HG03378 (cell line): Measurements from ENCODE around the gene PLCD1.
A peak's percentile ranks its signal among the peaks of the same experiment; 100 is the strongest.
"Not testable (repeated sequence)": the region's sequence is repeated elsewhere in the genome, so short reads cannot be mapped to it uniquely, and the experiment has no call there.

Experiments used
- ATAC-seq: cut with Tn5 transposase; IDR thresholded peaks from one replicate; pipeline ENCODE4 v1.9.1; 2021; ENCODE audit warnings: mild to moderate bottlenecking, moderate library complexity; ENCODE audit not compliant: unreplicated experiment

Gene PLCD1

GRCh38 chr3:38029400-38030125, at the start of gene PLCD1:
Gene PLCD1, minus strand, starts transcription at chr3:38029642. Its CDS starts 103 bp downstream, at chr3:38029539.
- no peak for ATAC-seq

DNA sequence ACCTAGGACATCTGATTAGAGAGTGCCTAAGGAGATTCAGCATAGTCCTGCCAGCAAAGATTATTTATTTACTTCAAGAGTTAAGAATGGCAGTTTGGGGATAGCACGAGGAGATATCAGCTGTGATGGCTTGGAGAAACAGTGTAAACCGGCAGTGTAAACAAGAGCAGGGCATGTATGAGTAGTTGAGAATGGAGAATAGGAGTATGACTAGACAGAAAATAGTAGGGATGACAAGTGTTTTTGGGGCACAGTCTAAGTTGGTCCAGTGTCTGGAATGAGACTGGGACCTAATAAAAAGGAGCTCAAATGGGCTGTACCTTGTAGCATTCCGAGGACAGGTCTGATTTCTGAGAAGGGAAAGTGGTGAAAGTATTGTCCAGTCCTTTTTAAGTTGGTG, 47.6 kb upstream of the PLCD1 start:
- ATAC-seq, result not testable (repeated sequence)

GRCh38 chr3:38070013-38070412, 40.6 kb upstream of the PLCD1 start:
- no peak for ATAC-seq

DNA sequence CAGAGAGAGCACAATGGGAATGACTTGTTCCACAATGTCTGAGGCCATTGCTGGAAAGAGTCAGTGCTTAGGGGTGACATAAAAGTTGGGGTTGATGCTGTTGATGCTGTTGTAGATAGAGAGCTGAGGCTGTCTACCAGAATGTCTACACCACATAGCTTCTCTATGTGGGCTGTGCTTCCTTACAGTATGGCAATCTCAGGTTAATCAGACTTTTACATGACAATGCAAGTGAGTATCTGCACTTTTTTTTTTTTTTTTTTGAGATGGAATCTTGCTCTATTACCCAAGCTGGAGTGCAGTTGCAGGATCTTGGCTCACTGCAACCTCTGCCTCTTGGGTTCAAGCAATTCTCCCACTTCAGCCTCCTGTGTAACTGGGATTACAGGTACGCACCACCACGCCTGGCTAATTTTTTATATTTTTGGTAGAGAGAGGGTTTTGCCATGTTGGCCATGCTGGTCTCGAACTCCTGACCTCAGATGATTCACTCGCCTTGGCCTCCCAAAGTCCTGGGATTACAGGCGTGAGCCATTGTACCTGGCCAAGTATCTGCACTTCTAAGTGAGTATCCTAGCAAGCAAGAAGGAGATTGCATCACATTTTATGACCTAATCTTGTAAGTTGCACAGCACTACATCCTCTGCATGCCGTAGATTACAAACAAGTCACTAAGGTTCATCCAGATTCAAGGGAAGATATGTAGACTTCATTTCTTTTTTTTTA, 38.2 kb upstream of the PLCD1 start:
- ATAC-seq, result no peak

DNA sequence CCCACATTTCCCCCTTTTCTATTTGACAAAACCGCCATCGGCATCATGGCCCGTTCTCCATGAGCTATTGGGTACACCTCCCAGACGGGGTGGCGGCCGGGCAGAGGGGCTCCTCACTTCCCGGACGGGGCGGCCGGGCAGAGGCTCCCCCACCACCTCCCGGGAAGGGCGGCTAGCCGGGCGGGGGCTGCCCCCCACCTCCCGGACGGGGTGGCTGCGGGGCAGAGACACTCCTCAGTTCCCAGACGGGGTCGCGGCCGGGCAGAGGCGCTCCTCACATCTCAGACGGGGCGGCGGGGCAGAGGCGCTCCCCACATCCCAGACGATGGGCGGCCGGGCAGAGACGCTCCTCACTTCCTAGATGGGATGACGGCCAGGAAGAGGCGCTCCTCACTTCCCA, 35.0 kb upstream of the PLCD1 start:
- not testable (repeated sequence) for ATAC-seq

- no peak for ATAC-seq
These were observed 33.4 kb upstream of the PLCD1 start for GRCh38 chr3:38062809-38063208.

DNA sequence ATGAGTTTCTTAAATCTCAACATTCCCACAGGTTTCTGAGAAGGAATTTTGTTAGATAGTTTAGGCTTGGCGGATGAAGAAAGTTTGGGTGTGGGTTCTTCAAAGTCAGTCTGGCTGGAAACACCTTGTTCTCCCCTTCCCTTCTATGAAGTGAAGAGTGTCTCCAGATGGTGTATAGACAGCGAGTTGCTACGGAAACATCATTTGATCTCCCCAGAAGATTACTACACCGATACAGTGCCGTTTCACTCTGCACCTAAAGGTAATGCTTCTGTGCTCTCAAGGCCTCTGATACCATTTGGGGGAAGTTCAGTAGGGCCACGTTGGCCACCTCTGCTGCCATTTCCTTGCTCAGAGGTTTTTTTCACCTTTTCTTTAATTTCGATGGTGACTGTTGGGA, 30.1 kb upstream of the PLCD1 start:
- ATAC-seq, result no peak

GRCh38 chr3:38059148-38059547, 29.7 kb upstream of the PLCD1 start:
- no peak for ATAC-seq

DNA sequence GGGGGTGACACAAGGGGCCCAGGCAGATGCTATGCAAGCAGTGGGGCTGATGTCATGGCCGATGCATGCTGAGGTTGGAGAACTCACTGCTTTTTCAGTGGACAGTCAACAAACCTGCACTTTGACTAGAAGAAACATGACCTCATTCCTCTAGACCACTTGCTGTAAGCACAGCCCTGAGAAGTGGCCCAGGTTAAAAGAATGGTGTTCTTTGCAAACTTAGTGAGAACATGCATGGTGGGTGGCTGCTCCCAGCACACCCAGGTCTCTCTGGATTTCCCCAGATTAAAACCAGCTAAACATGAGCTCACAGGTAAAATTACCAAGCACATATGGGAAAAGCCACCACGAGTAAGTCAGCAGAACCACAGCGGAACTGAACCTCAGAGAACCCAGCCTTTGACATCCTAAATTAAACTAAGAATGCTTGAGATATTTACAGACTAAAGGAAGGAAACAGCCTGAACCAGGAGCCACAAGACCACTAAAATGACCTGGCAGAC, 25.1 kb upstream of the PLCD1 start:
- no peak for ATAC-seq

DNA sequence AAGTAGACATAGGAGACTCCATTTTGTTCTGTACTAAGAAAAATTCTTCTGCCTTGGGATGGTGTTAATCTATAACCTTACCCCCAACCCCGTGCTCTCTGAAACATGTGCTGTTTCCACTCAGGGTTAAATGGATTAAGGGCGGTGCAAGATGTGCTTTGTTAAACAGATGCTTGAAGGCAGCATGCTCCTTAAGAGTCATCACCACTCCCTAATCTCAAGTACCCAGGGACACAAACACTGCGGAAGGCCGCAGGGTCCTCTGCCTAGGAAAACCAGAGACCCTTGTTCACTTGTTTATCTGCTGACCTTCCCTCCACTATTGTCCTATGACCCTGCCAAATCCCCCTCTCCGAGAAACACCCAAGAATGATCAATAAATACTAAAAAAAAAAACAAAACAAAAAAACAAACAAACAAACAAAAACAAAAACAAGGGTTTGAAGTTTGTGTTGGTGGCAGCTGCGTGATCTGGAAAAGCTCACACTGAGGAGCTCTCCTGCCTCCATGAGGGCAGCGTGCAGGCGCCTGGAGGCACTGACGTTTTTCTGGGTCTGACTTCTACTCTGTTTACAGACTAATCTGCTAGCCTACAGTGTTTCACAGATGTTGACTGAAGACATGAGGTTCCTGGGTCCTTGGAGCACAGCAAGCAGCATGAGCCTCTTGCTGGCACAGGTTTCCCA, 24.5 kb upstream of the PLCD1 start:
- ATAC-seq, result not testable (repeated sequence)

DNA sequence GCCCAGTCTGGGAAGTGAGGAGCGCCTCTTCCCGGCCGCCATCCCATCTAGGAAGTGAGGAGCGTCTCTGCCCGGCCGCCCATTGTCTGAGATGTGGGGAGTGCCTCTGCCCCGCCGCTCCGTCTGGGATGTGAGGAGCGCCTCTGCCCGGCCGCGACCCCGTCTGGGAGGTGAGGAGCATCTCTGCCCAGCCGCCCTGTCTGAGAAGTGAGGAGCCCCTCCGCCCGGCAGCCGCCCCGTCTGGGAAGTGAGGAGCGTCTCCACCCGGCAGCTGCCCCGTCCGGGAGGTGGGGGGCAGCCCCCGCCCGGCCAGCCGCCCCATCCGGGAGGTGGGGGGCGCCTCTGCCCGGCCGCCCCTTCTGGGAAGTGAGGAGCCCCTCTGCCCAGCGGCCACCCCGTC, 23.8 kb upstream of the PLCD1 start:
- not testable (repeated sequence) for ATAC-seq

DNA sequence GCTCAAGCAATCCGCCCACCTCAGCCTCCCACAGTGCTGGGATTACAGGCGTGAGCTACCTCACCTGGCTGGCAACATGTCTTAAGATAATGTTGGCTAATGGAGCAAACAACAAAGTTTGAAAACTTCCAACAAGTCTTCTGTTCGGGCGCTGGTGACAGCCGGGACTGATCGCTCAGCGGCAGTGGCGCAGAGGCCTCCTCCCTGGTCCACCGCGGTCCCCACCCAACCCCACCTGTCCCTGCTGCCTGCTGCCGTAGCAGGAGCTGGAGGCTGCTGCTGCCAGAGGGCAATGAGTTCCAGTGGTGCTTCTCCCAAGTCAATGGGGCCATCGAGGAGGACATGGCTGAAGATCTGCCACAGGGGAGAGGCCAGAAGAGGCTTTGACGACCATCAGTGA, 21.7 kb upstream of the PLCD1 start:
- no peak for ATAC-seq

- ATAC-seq, result no peak
These were observed 20.1 kb upstream of the PLCD1 start for GRCh38 chr3:38049358-38050126.

DNA sequence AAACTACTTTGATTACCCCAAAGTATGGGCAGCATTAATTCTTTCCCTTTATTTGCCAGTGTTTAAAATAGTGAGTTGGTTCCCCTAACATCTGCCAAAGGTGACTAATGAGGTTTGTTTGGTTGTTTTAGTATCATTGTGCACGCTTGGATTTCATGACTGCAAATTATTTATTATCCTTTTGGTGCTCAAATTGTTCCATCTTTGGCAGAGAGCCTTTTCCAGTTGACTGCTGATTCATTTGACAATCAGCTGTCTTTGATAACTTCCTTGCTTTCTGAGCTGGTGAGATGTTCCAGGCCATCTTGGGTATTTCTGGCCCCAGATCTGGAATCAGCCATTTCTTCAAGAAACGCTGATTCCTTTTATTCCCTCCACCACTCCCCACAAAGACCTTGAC, 18.5 kb upstream of the PLCD1 start:
- ATAC-seq, result no peak

DNA sequence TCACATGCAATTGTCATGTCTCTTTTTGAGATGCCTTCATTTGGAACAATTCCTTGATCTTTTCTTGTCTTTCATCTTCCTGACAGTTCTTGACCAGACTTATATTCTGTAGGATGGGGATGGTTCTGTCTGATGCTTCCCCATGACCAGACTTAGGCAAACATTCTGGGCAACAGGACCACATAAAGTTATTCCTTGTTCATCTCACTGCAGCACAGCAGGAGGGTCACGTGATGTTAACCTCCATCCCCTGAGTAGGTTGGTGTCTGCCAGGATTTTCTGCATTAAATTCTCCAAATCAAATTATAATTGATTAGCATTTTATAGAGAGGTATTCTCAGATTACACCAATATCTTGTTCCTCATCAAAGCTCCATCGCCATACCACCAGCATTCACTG, 17.4 kb upstream of the PLCD1 start:
- no peak for ATAC-seq

GRCh38 chr3:38046027-38046426, 16.6 kb upstream of the PLCD1 start:
- no peak for ATAC-seq

DNA sequence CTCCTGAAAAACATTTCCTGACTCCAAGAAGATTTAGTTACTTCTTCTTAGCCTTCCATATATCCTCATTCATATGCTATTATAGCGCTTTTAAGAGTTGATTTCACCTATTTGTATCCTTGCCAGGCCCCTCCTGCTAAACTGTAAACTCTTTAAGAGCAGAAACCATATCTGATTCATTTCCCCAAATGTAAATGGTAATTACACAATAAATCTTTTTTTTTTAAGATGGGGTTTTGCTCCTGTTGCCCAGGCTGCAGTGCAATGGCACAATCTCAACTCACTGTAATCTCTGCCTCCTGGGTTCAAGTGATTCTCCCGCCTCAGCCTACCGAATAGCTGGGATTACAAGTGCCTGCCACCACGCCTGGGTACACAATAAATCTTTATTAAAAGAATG, 14.0 kb upstream of the PLCD1 start:
- ATAC-seq, result no peak

- ATAC-seq, result no peak
These were observed 11.0 kb upstream of the PLCD1 start for GRCh38 chr3:38040401-38040800.

DNA sequence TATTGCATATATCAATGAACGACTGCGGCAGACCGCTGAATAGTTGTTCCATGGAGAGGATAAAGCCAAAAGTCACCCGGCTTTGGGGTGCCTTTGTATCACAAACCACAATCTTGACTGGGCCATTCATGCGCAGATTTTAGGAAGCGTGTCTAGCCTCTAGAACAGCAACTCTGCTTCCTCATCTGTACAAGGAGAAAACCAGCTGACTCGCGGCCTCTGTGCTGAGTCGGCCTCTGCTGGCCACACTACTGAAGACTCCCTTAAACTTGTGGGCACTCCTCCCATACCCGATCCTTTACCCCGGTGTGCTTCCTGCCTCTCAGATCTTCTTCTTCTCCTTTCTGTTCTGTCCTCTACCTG, 10.4 kb upstream of the PLCD1 start:
- peak; percentile 59 for ATAC-seq

DNA sequence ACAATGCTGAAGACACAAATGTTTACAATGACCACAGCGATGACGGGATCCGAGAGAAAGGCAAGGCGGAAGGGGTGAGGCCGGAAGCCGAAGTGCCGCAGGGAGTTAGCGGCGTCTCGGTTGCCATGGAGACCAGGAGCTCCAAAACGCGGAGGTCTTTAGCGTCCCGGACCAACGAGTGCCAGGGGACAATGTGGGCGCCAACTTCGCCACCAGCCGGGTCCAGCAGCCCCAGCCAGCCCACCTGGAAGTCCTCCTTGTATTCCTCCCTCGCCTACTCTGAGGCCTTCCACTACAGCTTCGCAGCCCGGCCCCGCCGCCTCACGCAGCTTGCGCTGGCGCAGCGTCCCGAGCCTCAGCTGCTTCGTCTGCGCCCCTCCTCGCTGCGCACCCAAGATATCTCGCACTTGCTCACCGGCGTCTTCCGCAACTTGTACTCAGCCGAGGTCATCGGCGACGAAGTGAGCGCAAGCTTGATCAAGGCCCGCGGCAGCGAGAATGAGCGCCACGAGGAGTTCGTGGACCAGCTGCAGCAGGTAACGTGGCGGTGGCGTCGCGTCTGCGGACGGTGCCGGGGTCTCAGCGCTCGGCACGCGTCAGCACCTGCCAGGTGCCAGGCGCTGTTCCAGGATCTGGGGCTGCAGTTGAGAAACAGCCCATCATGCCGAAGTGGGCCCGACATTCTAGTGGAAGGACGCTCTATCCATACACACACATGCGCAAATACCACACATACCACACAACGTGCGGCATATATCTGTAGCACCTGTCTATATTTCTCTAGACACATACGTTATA, 9.9 kb upstream of the PLCD1 start, which contains the start of gene DLEC1:
DLEC1 (plus strand) TSS at position 108 of the 798 bp plus-strand sequence; CDS start at position 126, 18 bp downstream.
- peak; percentile 74 for ATAC-seq
